Measurements from ENCODE around the gene NTN3.
"Not testable (repeated sequence)": the region's sequence is repeated elsewhere in the genome, so short reads cannot be mapped to it uniquely, and the experiment has no call there.

The NTN3 gene

DNA sequence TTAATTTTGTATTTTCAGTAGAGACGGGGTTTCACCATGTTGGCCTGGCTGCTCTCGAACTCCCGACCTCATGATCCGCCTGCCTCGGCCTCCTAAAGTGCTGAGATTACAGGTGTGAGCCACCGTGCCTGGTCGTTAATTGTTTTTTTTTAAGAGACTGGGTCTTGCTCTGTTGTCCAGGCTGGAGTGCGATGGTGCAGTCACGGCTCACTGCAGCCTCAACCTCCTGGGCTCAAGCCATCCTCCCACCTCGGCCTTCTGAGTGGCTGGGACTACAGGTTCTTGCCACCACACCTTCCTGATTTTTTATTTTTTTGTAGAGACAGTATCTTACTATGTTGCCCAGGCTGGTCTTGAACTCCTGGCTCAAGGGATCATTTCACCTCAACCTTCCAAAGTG, 8.9 kb downstream of the NTN3 start:
- not testable (repeated sequence) for DNase-seq (ENCODE audit: low spot score)

GRCh38 chr16:2480948-2481347, 9.9 kb downstream of the NTN3 start:
- no peak for DNase-seq (ENCODE audit: low spot score)

DNA sequence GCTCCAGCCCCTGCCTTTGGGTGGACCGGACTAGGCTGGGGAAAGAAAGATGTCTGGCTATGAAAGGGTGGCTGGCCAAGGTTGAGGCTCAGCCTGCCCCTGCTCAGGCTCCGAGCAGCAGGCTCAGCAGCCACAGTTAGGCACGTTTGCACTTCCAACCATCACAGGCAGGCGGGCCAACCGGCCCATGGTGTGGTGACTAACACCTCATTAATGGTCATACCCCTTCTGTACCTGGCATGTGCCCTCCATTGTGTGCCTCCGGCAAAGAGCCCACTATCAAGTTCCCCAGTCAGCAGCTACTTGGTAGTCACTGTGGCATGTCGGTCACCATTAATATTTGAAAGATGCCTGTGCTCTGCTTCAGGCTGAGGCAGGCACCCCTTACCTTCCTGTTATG, 10.6 kb downstream of the NTN3 start:
- DNase-seq (ENCODE audit: low spot score), result no peak

GRCh38 chr16:2482249-2482648, 11.2 kb downstream of the NTN3 start:
- DNase-seq (ENCODE audit: low spot score), result no peak

DNA sequence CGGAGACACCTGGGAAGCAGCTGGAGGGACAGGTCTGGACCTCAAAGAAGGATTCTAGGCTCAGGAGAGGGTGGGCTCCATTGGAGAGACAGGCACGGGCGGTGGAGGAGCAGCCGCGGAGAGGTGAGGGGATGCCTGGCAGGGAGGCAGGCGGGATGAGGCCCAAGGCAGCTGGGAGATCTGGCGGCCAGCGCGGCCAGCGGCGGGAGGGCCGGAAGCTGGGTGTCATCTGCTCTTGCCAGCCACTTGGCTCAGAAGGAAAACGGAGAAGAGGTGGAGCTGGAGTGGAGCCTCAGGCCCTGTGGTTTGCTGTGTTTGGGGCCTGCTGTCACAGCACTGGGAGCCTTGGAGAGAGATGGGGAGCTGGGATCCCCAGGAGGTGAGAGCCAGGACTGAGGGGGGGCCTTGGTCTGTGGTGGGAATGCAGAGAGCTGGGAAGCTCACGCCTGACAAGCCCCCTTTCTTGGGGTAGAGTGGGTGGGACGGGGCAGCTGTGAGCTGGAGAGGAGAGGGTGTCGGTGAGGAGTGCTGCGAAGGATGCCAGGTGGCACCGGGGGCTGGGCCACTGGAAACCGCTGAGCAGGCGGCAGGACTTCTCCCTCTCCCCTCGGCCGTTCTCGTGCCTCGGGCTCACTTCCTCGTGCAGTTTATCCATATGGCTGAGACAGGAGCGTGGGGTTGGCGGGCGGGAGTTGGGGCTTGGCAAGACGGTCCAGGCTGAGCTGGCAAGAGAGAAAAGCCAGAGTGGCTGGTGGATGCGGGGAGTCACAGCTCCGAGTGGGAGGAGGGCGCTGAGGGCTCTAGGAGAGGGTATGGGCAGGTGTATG, 11.8 kb downstream of the NTN3 start:
- DNase-seq (ENCODE audit: low spot score), result no peak

DNA sequence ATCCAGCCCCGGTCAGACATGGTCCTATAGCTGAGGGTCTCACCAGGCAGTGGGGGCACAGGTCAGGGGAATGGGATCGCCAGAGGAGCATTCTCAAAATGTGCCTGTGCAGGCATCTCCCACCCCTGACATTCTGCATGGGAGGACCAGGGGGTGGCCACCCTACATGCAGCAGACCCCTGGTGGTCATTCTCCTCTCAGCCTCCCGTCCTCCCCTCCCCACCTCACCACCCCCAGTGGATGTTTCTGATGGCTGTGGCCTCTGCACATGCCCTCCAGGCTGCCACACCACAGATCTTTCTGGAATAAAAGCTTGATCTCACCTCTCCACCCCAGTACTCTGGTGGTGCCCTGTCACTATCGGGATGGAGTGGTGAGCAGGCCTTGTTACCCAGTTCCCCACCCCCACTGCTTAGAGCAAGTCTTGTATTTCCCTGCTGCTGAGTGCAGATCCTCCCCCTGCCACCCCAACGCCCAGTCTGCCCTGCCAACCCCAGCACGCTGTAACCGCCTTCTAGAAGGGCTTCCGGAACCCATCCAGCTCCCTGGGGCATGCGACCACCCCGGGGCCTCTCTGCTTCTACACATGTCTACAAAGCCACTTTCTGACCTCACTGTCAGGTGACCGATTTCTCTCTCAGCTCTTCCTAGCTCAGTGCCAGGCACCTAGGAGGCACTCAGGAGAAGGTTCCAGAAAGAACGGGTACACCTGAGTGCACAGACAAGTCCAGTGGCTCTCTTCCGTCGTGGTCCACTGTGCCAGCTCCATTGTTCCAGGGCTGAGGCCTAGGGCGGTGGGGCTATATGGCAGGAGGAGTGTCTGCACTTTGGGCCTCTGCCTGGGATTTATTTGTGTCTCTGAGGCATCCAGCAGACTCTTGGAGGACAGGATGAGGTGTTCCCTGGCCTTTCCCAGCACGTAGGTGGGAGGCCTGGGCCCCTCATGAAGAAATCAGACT, 13.1 kb downstream of the NTN3 start:
- DNase-seq (ENCODE audit: low spot score), result no peak

DNA sequence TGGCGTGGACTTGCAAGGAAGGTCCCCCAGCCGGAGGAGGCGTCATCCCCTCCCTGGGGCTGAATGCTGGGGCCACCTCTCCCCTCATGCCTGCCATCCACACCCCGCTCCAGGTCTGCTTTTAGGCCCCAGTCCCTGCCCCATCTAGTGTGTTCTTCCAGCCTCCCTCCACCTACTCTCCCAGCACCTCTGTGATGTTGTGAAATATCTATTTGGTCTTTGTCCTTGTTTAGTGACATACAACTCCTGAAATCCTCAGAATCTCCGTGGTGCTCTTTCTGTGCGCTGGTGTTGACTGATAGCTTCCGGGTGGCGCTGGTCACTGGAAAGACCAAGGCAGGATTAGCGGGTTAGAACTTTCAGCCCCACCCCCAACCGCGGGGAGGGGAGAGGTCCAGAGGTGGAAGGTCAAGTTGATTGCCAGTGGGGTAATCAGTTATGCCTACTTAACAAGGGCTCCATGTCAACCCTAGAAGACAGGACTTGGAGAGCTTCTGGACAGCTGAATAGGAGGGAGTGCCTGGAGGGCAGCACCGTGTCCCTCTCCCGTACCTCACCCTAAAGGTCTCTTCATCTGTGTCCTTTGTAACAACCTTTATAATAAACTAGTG, 13.9 kb downstream of the NTN3 start:
- DNase-seq (ENCODE audit: low spot score), result no peak

- no peak for DNase-seq (ENCODE audit: low spot score)
Measured at GRCh38 chr16:2485811-2486507, 14.9 kb downstream of the NTN3 start.

DNA sequence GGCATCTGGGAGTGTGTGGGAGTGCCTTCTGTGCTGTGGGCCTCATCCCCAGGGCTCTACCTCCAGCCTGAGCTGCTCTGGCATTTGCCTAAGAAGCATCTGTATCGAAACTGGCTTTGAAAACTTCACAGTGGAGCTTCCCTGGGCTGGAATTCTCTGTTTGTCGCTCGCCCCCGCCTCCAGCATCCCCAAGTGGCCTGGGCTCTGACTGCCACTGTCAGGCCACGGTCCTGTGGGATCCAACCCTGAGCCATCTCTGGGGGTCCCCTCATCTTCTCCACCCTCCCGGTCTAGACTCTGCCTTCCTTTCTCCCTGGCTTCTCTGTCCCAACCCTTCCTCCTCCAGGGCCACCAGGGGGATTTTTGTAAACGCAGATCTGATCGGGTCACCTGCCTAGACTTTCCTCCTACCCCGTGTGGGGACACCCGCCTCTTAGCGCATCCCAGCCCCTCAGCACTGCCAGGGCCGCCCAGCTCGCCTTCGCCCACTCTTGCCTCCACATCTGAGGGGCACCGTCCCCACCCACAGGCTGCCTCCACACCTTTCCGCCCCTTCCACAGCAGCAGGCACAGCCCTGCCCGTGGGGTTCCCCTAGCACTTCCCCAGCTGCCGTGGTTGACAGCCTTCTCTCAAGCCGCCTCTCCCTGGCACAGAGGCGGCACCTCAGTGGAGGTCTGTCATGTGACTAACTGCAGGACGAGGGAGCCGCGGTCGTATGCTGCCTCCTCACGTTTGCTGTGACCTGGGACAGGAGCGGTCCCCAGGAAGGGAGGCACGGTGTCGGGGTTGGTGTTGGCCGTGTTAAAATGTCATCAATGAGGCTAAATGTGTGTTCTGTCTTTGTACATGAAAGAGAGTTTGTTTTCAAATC, 15.8 kb downstream of the NTN3 start:
- DNase-seq (ENCODE audit: low spot score), result no peak

- DNase-seq (ENCODE audit: low spot score), result no peak
Measured at GRCh38 chr16:2487517-2487842, 16.4 kb downstream of the NTN3 start.

DNA sequence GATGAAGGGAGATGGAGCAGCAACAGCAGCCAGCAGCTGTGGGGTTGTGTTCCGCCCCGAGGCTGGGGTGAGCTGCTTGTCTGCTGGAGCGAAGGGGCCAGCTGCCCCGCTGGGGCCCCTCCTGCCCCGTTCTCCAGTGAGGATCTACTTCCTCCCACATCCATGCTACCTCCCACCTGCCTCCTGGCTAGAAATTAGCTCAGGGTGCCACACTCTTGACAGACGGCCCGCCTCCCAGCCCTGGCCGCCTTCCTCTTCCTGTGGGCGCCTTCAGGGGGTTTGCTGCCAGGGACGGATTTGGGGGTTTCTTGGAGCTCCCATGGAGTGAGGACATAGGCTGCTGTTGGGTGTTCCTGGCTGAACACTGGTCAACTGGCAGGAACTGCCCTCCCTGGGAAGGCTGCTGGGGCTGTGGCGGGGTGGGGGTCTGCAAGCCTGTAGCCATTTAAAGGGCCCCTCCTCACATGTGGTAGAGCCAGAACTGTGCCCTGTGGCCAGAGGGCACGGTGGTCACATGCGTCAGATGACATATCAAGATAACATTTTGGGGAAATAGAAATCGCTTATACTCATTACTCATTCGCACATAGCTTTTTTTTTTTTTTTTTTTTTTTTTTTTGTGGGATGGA, 16.9 kb downstream of the NTN3 start:
- no peak for DNase-seq (ENCODE audit: low spot score)

- no peak for DNase-seq (ENCODE audit: low spot score)
Measured at GRCh38 chr16:2489581-2489980, 18.5 kb downstream of the NTN3 start.

- no peak for DNase-seq (ENCODE audit: low spot score)
Measured at GRCh38 chr16:2490190-2491105, 19.4 kb downstream of the NTN3 start.

DNA sequence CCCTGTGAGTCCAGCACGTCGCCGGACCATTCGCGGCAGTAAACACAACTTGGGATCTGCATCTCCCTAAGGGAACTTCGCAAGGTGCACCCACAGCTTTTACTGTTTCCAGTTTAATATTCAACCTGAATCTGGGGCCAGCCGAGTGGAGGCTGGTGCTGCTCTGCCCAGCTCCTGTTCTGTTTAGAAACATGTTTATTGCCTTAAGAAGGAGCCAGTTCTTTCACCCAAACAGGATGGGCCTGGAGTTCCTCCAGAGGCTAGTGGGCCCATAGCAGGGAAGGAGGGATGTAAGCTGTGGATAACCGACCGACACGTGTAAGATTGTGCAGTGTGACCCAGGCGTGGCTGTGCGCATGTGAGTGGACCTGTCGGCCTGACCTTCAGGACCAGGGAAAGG, 21.2 kb downstream of the NTN3 start:
- no peak for DNase-seq (ENCODE audit: low spot score)

- DNase-seq (ENCODE audit: low spot score), result no peak
Measured at GRCh38 chr16:2493605-2494004, 22.5 kb downstream of the NTN3 start.

DNA sequence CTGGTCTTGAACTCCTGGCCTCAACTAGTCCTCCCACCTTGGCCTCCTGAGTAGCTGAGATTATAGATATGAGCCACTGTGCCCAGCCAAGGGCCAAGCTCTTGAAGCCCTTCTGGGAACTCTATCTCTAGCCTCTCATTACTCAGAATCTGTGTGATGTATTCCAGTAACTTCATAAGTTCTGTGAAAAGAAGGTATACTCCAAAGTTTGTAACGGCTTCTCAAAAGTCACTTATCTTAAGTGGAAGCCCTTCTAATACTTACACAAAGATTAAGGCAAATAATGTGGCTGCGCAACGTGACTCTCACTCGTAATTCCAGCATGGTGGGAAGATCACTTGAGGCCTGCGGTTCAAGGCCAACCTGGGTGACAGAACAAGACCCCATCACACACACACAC, 23.5 kb downstream of the NTN3 start:
- no peak for DNase-seq (ENCODE audit: low spot score)

DNA sequence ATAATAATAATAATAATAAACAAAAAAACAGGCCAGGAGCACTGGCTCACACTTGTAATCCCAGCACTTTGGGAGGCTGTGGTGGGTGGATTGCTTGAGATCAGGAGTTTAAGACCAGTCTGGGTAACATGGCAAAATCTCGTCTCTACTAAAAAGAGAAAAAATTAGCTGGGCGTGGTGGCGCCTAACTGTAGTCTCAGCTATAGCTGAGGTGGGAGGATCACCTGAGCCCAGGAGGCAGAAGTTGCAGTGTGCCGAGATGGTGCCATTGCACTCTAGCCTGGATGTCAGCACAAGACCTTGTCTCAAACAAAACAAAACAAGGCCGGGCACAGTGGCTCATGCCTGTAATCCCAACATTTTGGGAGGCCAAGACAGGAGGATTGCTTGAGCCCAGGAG, 23.9 kb downstream of the NTN3 start:
- no peak for DNase-seq (ENCODE audit: low spot score)

- no peak for DNase-seq (ENCODE audit: low spot score)
Measured at GRCh38 chr16:2496223-2497115, 25.4 kb downstream of the NTN3 start.

Measured in kidney capillary endothelial cell (primary cell).